H1 (cell line): ENCODE results near the gene NAE1. TPM values are rescaled to one million over a fixed set of nuclear protein-coding genes. Genes with fewer than 3 reads are reported as not detected.

Experiments
- CTCF ChIA-PET: fragments of 300-600 bp; sonication (Branson Sonifier 250); formaldehyde crosslinking; loops from one replicate; lab custom pipeline; 2021; ENCODE audit not compliant: partially characterized antibody; lab: Charles Lee
- POLR2A ChIA-PET: fragments of 300-600 bp; sonication (Branson Sonifier 250); formaldehyde crosslinking; loops from one replicate; lab custom pipeline; 2021; ENCODE audit warnings: inconsistent platforms; ENCODE audit not compliant: partially characterized antibody; lab: Charles Lee
- DNase-seq, 2 experiments: peaks; one replicate each; pipeline versions ENCODE4 v3.0.0 to v3.0.0-alpha.2; 2010 to 2022; ENCODE audit warnings: low spot score in 2 of 2, low read depth in 1 of 2, mixed read lengths in 1 of 2
- FAIRE-seq: peaks from 2 replicates; lab custom pipeline; 2011; peaks lifted over from hg19 to GRCh38; lab: Jason Lieb, UNC
- H2AFZ ChIP-seq: 2 replicates; pipeline ENCODE4 v1.8.1; 2012; ENCODE audit warnings: low read length, inconsistent platforms
- H2AK5ac ChIP-seq: 2 replicates; pipeline ENCODE4 v1.6.1; 2013; ENCODE audit warnings: low read depth, low read length
- H2BK120ac ChIP-seq: replicated peaks from 2 replicates; pipeline ENCODE3; 2013; ENCODE audit warnings: low read depth, low read length, inconsistent platforms
- H2BK12ac ChIP-seq: 2 replicates; pipeline ENCODE4 v1.6.1; 2013; ENCODE audit warnings: low read depth, low read length
- H2BK15ac ChIP-seq: 2 replicates; pipeline ENCODE4 v1.6.1; 2013; ENCODE audit warnings: low read length
- H2BK20ac ChIP-seq: 2 replicates; pipeline ENCODE4 v1.6.1; 2013; ENCODE audit warnings: low read length
- H2BK5ac ChIP-seq: 2 replicates; pipeline ENCODE4 v1.6.1; 2013; ENCODE audit warnings: low read depth, low read length
- H3K14ac ChIP-seq: 2 replicates; pipeline ENCODE4 v1.6.1; 2013; ENCODE audit warnings: inconsistent platforms; ENCODE audit not compliant: insufficient read length
- H3K18ac ChIP-seq: 2 replicates; pipeline ENCODE4 v1.6.1; 2013; ENCODE audit warnings: low read length; ENCODE audit errors: extremely low read depth
- H3K23ac ChIP-seq: 2 replicates; pipeline ENCODE4 v1.6.1; 2013; ENCODE audit warnings: inconsistent platforms; ENCODE audit not compliant: insufficient read length
- H3K23me2 ChIP-seq: 2 replicates; pipeline ENCODE4 v1.6.1; 2013; ENCODE audit warnings: low read depth, low read length
- H3K27ac ChIP-seq: 2 replicates; pipeline ENCODE4 v1.6.1; 2011; ENCODE audit warnings: low read depth, low read length, inconsistent platforms
- H3K27me3 ChIP-seq, 4 experiments: replicated peaks in 1 of 4; 1 replicate in 1 of 4; 2 replicates in 3 of 4; pipeline versions ENCODE4 v1.6.1 to v1.8.1; 2011 to 2013; ENCODE audit warnings: low read length in 3 of 4, mild to moderate bottlenecking in 3 of 4, inconsistent platforms in 2 of 4, mixed read lengths in 2 of 4, moderate library complexity in 1 of 4; ENCODE audit not compliant: control insufficient read depth in 3 of 4, insufficient read depth in 3 of 4; ENCODE audit errors: extremely low read depth in 1 of 4
- H3K36me3 ChIP-seq, 4 experiments: 2 replicates each; pipeline versions ENCODE4 v1.6.1 to v1.8.1; 2011 to 2013; ENCODE audit warnings: mild to moderate bottlenecking in 4 of 4, low read length in 3 of 4, moderate library complexity in 2 of 4, control low read depth in 1 of 4, inconsistent platforms in 1 of 4; ENCODE audit not compliant: insufficient read depth in 4 of 4, control insufficient read depth in 2 of 4
- H3K4ac ChIP-seq: replicated peaks from 2 replicates; pipeline ENCODE3; 2013; ENCODE audit warnings: low read length, low read depth, mixed read lengths, inconsistent platforms; ENCODE audit not compliant: insufficient read length
- H3K4me1 ChIP-seq, 4 experiments: replicated peaks in 1 of 4; 1 replicate in 1 of 4; 2 replicates in 3 of 4; pipeline versions ENCODE4 v1.6.1 to v1.8.1; 2011 to 2013; ENCODE audit warnings: low read length in 3 of 4, inconsistent platforms in 2 of 4, mixed read lengths in 1 of 4; ENCODE audit not compliant: insufficient read depth in 4 of 4, control insufficient read depth in 3 of 4
- H3K4me2 ChIP-seq, 2 experiments: 2 replicates each; pipeline versions ENCODE4 v1.6.1 to v1.8.1; 2011 to 2013; ENCODE audit warnings: low read depth in 2 of 2, low read length in 2 of 2, control low read depth in 1 of 2, inconsistent platforms in 1 of 2, mild to moderate bottlenecking in 1 of 2; ENCODE audit not compliant: insufficient read depth in 1 of 2
- H3K4me3 ChIP-seq, 4 experiments: fragments of 200-600, 300-600 bp in 1 of 4; sonication (generic), shearing (Covaris generic), sonication (Bioruptor Twin) in 1 of 4; 2 replicates each; pipeline versions ENCODE4 v1.5.1 to v1.8.1; 2011 to 2016; ENCODE audit warnings: low read length in 4 of 4, low read depth in 3 of 4, control low read depth in 2 of 4, inconsistent platforms in 2 of 4, mild to moderate bottlenecking in 2 of 4, mixed read lengths in 1 of 4, moderate library complexity in 1 of 4; ENCODE audit not compliant: insufficient read depth in 2 of 4; ENCODE audit errors: extremely low read depth in 1 of 4
- H3K56ac ChIP-seq: replicated peaks from 2 replicates; pipeline ENCODE3; 2013; ENCODE audit warnings: low read depth, mild to moderate bottlenecking, mixed read lengths, low read length, inconsistent platforms; ENCODE audit not compliant: insufficient read length
- H3K79me1 ChIP-seq: 2 replicates; pipeline ENCODE4 v1.6.1; 2013; ENCODE audit warnings: low read depth, low read length, control low read depth
- H3K79me2 ChIP-seq, 2 experiments: 2 replicates each; pipeline versions ENCODE4 v1.6.1 to v1.8.1; 2012 to 2013; ENCODE audit warnings: low read length in 2 of 2, mild to moderate bottlenecking in 2 of 2, inconsistent platforms in 1 of 2; ENCODE audit not compliant: insufficient read depth in 2 of 2, control insufficient read depth in 1 of 2
- H3K9ac ChIP-seq, 4 experiments: replicated peaks in 1 of 4; 1 replicate in 1 of 4; 2 replicates in 3 of 4; pipeline versions ENCODE4 v1.6.1 to v1.8.1; 2011 to 2013; ENCODE audit warnings: low read depth in 3 of 4, low read length in 3 of 4, control low read depth in 2 of 4, mild to moderate bottlenecking in 2 of 4, moderate library complexity in 2 of 4, inconsistent platforms in 1 of 4; ENCODE audit errors: extremely low read depth in 1 of 4
- H3K9me3 ChIP-seq, 2 experiments: 2 replicates each; pipeline versions ENCODE4 v1.6.1 to v1.8.1; 2012 to 2013; ENCODE audit warnings: mild to moderate bottlenecking in 2 of 2, moderate library complexity in 2 of 2, control low read depth in 1 of 2, inconsistent platforms in 1 of 2, low read depth in 1 of 2, low read length in 1 of 2, mixed read lengths in 1 of 2; ENCODE audit not compliant: insufficient read depth in 2 of 2
- H4K20me1 ChIP-seq, 2 experiments: replicated peaks in 1 of 2; 2 replicates each; pipeline versions ENCODE3 to v1.8.1; 2011 to 2013; ENCODE audit warnings: inconsistent platforms in 2 of 2, low read length in 2 of 2, mild to moderate bottlenecking in 1 of 2; ENCODE audit not compliant: insufficient read depth in 2 of 2, control insufficient read depth in 1 of 2
- H4K5ac ChIP-seq: 2 replicates; pipeline ENCODE4 v1.6.1; 2013; ENCODE audit warnings: low read length, low read depth, mixed read lengths, inconsistent platforms; ENCODE audit not compliant: insufficient read length
- H4K8ac ChIP-seq: 2 replicates; pipeline ENCODE4 v1.8.0; 2013; ENCODE audit warnings: mild to moderate bottlenecking, moderate library complexity, low read length, inconsistent platforms; ENCODE audit not compliant: insufficient read depth; ENCODE audit errors: extremely low read depth
- H4K91ac ChIP-seq: replicated peaks from 2 replicates; pipeline ENCODE3; 2013; ENCODE audit warnings: low read length, mixed read lengths, inconsistent platforms; ENCODE audit not compliant: insufficient read length
- BRCA1 ChIP-seq: IDR thresholded peaks from 2 replicates; pipeline ENCODE4 v1.6.1; 2012; ENCODE audit warnings: low read depth, low read length, improper control_type of control experiment
- CEBPB ChIP-seq: IDR thresholded peaks from 2 replicates; pipeline ENCODE4 v1.6.1; 2012; ENCODE audit warnings: low read depth, low read length
- EGR1 ChIP-seq: IDR thresholded peaks from 2 replicates; pipeline ENCODE4 v1.6.1; 2011; ENCODE audit warnings: low read depth, low read length, borderline replicate concordance
- EP300 ChIP-seq, 2 experiments: IDR thresholded peaks; 1 replicate in 1 of 2; 2 replicates in 1 of 2; pipeline ENCODE4 v1.6.1; 2011 to 2012; ENCODE audit warnings: low read depth in 2 of 2, low read length in 2 of 2, mild to moderate bottlenecking in 2 of 2, borderline replicate concordance in 1 of 2, inconsistent platforms in 1 of 2, moderate library complexity in 1 of 2
- EZH2 ChIP-seq: fragments of 200-600 bp; sonication (generic); IDR thresholded peaks from 2 replicates; pipeline ENCODE4 v1.7.1; 2012; ENCODE audit warnings: low read depth, mild to moderate bottlenecking, moderate library complexity, low read length, inconsistent platforms; ENCODE audit not compliant: severe bottlenecking
- GTF2F1 ChIP-seq: IDR thresholded peaks from 2 replicates; pipeline ENCODE4 v1.6.1; 2012; ENCODE audit warnings: low read depth, low read length, improper control_type of control experiment, borderline replicate concordance
- NRF1 ChIP-seq: IDR thresholded peaks from 2 replicates; pipeline ENCODE4 v1.6.1; 2011; ENCODE audit warnings: mild to moderate bottlenecking, low read depth, low read length, improper control_type of control experiment
- SIN3A ChIP-seq, 2 experiments: IDR thresholded peaks in 1 of 2; conservative IDR thresholded peaks in 1 of 2; 2 replicates each; pipeline ENCODE4 v1.6.1; 2011 to 2012; ENCODE audit warnings: low read length in 2 of 2, improper control_type of control experiment in 1 of 2, low read depth in 1 of 2, mild to moderate bottlenecking in 1 of 2
- SIRT6 ChIP-seq: IDR thresholded peaks from one replicate; pipeline ENCODE4 v1.7.1; 2012; ENCODE audit warnings: low read length, inconsistent platforms
- SP4 ChIP-seq: IDR thresholded peaks from 2 replicates; pipeline ENCODE4 v1.6.1; 2012; ENCODE audit warnings: low read length, inconsistent platforms
- TAF7 ChIP-seq: optimal IDR thresholded peaks from 2 replicates; pipeline ENCODE3; 2011; ENCODE audit warnings: low read depth, mild to moderate bottlenecking, inconsistent platforms, low read length, moderate library complexity, borderline replicate concordance
- TBP ChIP-seq: IDR thresholded peaks from 2 replicates; pipeline ENCODE4 v1.6.1; 2011; ENCODE audit warnings: low read depth, low read length, improper control_type of control experiment
- WGBS, 2 experiments: shearing (Covaris generic) in 1 of 2; methylation state at CpG; one replicate each; pipeline versions ENCODE4 v1.1.6 to v1.1.7; 2013 to 2015; ENCODE audit warnings: low lambda C conversion rate in 2 of 2, mixed read lengths in 2 of 2, inconsistent platforms in 1 of 2, low coverage in 1 of 2, missing lambda C conversion rate in 1 of 2; ENCODE audit not compliant: insufficient replicate concordance in 2 of 2, insufficient coverage in 1 of 2, insufficient read length in 1 of 2; ENCODE audit errors: extremely low coverage in 1 of 2, missing lambda C conversion rate in 1 of 2; 5-methylcytosine and 5-hydroxymethylcytosine counted together
- polyA plus RNA-seq, 7 experiments: library from polyadenylated mRNA; depleted of rRNA in 3 of 7; stranded (reverse) in 5 of 7; unstranded in 2 of 7; fragments of >200 nt in 5 of 7; fragments of 200-250 nt in 2 of 7; gene quantifications; 1 replicate in 5 of 7; 2 replicates in 1 of 7; 4 replicates in 1 of 7; pipeline versions ENCODE4 v1.2.1 to v1.2.3, GENCODE V29; 2011 to 2013; ENCODE audit warnings: missing spikeins in 2 of 7, mixed read lengths in 2 of 7
- total RNA-seq: library from RNA; stranded (reverse); fragmentation: NEBNext Ultra II Directional; extraction: Animal tissue kit (Norgen Biotek cat#: 25700); gene quantifications from 2 replicates; pipeline ENCODE4 v1.2.1, GENCODE V29; 2021
- TF ChIP-seq, protein P1 (sequence below): IDR thresholded peaks from 2 replicates; pipeline ENCODE4 v1.6.1; 2011; ENCODE audit warnings: low read length, improper control_type of control experiment

NAE1 gene
- total and polyA plus RNA-seq, 2 of the 8 experiments (the other 6 are each of a cell fraction or from before 2014, with no cell fraction given), result 66.6 to 155 TPM

DNA sequence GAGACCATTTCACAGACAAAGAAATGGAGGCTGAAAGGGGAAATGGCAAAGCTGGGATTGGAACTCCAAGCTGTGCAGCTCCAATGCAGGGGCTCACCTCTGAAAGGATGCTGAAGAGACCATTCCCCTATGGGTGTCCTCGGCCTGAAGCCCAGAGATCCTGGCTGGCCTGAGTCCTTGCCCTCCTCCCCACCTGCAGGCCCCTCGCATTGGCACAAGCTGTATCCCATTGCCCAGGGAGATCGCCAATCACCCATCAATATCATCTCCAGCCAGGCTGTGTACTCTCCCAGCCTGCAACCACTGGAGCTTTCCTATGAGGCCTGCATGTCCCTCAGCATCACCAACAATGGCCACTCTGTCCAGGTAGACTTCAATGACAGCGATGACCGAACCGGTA is 16.1 kb upstream of the NAE1 start:
- DNase-seq, result no peak
- no peak overlapping the region for H3K9ac ChIP-seq
- H3K36me3 ChIP-seq, result no peaks in the 10 kb centered on the region
- no peak overlapping the region for H2BK20ac ChIP-seq
- no peaks in the 10 kb centered on the region for H3K79me2 ChIP-seq
- H3K4me2 ChIP-seq, result no peak overlapping the region
- no peak overlapping the region for H2BK12ac ChIP-seq
- no peak overlapping the region for H3K14ac ChIP-seq
- FAIRE-seq, result no peak
- peaks cover 12% of the 10 kb centered on the region for H3K23me2 ChIP-seq
- H3K4me3 ChIP-seq, result no peak overlapping the region
- no peak overlapping the region for H3K23ac ChIP-seq
- no peaks in the 10 kb centered on the region for H3K9me3 ChIP-seq
- WGBS, 2 experiments, result 94% methylated on average over 6 of the region's 6 CpGs; no CpG with 5 or more reads in 1 of the 2 experiments
- no peak overlapping the region for H3K56ac ChIP-seq
- H2AFZ ChIP-seq, result no peak overlapping the region
- no peak overlapping the region for H3K27ac ChIP-seq
- no peak overlapping the region for H4K5ac ChIP-seq
- peaks cover 0 to 2% (median 0%) of the 10 kb centered on the region in 4 experiments; a peak in 3 of 7 replicates for H3K4me1 ChIP-seq
- H3K4ac ChIP-seq, result no peak overlapping the region
- no peak overlapping the region for H2BK120ac ChIP-seq
- H3K18ac ChIP-seq, result no peak overlapping the region
- POLR2A ChIA-PET, result interaction anchor here (1.1 to 1.4 kb wide), 3 partner anchors 9 to 31 kb away, joined by 3 read pairs; no protein-coding TSS in a partner anchor
- H2BK15ac ChIP-seq, result no peak overlapping the region
- CTCF ChIA-PET, result interaction anchor here (0.6 to 13.4 kb wide), 7 partner anchors 13 to 84 kb away, joined by 3 to 162 read pairs (median 4); partner anchors contain the start of gene NAE1
- no peak overlapping the region for H2BK5ac ChIP-seq
- peaks cover 14 to 45% (median 36%) of the 10 kb centered on the region in 4 experiments for H3K27me3 ChIP-seq
- H2AK5ac ChIP-seq, result 0 out of 2 replicates have a peak overlapping the region, but pooled peaks have one; percentile 4
- H4K91ac ChIP-seq, result no peak overlapping the region
- H3K79me1 ChIP-seq, result no peaks in the 10 kb centered on the region
- H4K20me1 ChIP-seq, result peaks cover 0 to 3% of the 10 kb centered on the region in 2 experiments
- H4K8ac ChIP-seq, result no peak overlapping the region
- no peak for TF ChIP-seq EGR1
- TF ChIP-seq, protein P1, sequence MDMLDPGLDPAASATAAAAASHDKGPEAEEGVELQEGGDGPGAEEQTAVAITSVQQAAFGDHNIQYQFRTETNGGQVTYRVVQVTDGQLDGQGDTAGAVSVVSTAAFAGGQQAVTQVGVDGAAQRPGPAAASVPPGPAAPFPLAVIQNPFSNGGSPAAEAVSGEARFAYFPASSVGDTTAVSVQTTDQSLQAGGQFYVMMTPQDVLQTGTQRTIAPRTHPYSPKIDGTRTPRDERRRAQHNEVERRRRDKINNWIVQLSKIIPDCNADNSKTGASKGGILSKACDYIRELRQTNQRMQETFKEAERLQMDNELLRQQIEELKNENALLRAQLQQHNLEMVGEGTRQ, result no peak
- TF ChIP-seq GTF2F1, result no peak
- TF ChIP-seq SIRT6, result no peak
- no peak for TF ChIP-seq CEBPB
- no peak for TF ChIP-seq NRF1
- no peak for TF ChIP-seq EP300 (IDR thresholded peaks at IDR 0.05; ENCODE audit: borderline replicate concordance in 1 of 2, low read depth in 2 of 2, low read length in 2 of 2)
- no peak for TF ChIP-seq TBP
- TF ChIP-seq TAF7, result no peak
- no peak for TF ChIP-seq EZH2
- TF ChIP-seq BRCA1, result no peak
- no peak for TF ChIP-seq SIN3A (conservative IDR thresholded peaks at IDR 0.05 in 1 of 2, IDR thresholded peaks at IDR 0.05 in 1 of 2; ENCODE audit: low read depth in 1 of 2, low read length in 2 of 2)
- no peak for TF ChIP-seq SP4
